ENCODE results near the gene PALM.

GRCh38 chr19:723714-724113 lies 15.0 kb downstream of the PALM start:
- TF ChIP-seq, protein P1, sequence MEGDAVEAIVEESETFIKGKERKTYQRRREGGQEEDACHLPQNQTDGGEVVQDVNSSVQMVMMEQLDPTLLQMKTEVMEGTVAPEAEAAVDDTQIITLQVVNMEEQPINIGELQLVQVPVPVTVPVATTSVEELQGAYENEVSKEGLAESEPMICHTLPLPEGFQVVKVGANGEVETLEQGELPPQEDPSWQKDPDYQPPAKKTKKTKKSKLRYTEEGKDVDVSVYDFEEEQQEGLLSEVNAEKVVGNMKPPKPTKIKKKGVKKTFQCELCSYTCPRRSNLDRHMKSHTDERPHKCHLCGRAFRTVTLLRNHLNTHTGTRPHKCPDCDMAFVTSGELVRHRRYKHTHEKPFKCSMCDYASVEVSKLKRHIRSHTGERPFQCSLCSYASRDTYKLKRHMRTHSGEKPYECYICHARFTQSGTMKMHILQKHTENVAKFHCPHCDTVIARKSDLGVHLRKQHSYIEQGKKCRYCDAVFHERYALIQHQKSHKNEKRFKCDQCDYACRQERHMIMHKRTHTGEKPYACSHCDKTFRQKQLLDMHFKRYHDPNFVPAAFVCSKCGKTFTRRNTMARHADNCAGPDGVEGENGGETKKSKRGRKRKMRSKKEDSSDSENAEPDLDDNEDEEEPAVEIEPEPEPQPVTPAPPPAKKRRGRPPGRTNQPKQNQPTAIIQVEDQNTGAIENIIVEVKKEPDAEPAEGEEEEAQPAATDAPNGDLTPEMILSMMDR (conservative IDR thresholded peaks at IDR 0.05; ENCODE audit: low read depth, low read length), result no peak
- no peak for TF ChIP-seq EZH2 (IDR thresholded peaks at IDR 0.05; ENCODE audit: borderline replicate concordance, low read depth, low read length, poor library complexity, severe bottlenecking)
